ENCODE results near the gene PRAMEF14.
"Not testable (repeated sequence)": the region's sequence is repeated elsewhere in the genome, so short reads cannot be mapped to it uniquely, and the experiment has no call there.

DNA sequence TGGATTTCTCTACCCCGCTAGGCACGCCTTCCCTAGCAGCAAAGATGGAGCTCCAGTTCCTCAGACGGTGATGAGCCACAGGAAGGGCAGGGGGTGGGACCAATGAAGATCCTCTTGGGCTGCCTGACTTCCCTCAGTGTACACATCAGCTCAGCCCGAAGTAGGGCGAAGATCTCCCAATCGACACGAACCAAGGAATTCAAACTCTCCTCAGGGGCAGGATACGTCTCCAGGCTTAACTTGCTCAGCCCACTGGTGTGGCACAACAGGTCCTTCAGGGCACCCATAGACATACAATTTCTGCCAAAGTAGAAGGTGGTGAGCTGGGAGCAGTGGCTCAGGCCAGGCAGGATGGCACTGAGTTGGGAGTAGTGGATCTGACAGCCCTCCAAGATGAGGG lies 4.4 kb downstream of the PRAMEF14 start:
- TF ChIP-seq, protein P1, sequence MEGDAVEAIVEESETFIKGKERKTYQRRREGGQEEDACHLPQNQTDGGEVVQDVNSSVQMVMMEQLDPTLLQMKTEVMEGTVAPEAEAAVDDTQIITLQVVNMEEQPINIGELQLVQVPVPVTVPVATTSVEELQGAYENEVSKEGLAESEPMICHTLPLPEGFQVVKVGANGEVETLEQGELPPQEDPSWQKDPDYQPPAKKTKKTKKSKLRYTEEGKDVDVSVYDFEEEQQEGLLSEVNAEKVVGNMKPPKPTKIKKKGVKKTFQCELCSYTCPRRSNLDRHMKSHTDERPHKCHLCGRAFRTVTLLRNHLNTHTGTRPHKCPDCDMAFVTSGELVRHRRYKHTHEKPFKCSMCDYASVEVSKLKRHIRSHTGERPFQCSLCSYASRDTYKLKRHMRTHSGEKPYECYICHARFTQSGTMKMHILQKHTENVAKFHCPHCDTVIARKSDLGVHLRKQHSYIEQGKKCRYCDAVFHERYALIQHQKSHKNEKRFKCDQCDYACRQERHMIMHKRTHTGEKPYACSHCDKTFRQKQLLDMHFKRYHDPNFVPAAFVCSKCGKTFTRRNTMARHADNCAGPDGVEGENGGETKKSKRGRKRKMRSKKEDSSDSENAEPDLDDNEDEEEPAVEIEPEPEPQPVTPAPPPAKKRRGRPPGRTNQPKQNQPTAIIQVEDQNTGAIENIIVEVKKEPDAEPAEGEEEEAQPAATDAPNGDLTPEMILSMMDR (IDR thresholded peaks at IDR 0.05), result not testable (repeated sequence)
- not testable (repeated sequence) for TF ChIP-seq EZH2 (IDR thresholded peaks at IDR 0.05)
